Myocyte (in vitro differentiated cells): Measurements from ENCODE around the gene ADGRB3. TPM values are rescaled to one million over a fixed set of nuclear protein-coding genes. Genes with fewer than 3 reads are reported as not detected.
"Not testable (repeated sequence)": the region's sequence is repeated elsewhere in the genome, so short reads cannot be mapped to it uniquely, and the experiment has no call there.

ENCODE experiments used
- DNase-seq: peaks from one replicate; pipeline ENCODE4 v3.0.0-alpha.2; 2012; ENCODE audit warnings: low read depth
- total RNA-seq: library from RNA; depleted of rRNA; stranded (reverse); fragments of >200 nt; gene quantifications from 2 replicates; pipeline ENCODE4 v1.2.3, GENCODE V29; 2014

Gene ADGRB3
- total RNA-seq, 1 donor from 2014 or later, result 0.13 TPM

- no peak for DNase-seq
These were observed 585.3 kb downstream of the ADGRB3 start for GRCh38 chr6:69220375-69220774.

- DNase-seq, result no peak
These were observed 596.9 kb downstream of the ADGRB3 start for GRCh38 chr6:69232008-69232407.

- no peak for DNase-seq
These were observed 597.4 kb downstream of the ADGRB3 start for GRCh38 chr6:69232496-69232895.

- DNase-seq, result peak; percentile 77
These were observed 597.9 kb downstream of the ADGRB3 start for GRCh38 chr6:69232911-69233448.

GRCh38 chr6:69238067-69238466 lies 603.0 kb downstream of the ADGRB3 start:
- DNase-seq, result no peak

- no peak for DNase-seq
These were observed 611.9 kb downstream of the ADGRB3 start for GRCh38 chr6:69246983-69247382.

GRCh38 chr6:69261010-69261409 lies 625.9 kb downstream of the ADGRB3 start:
- DNase-seq, result no peak

GRCh38 chr6:69263297-69263696 lies 628.2 kb downstream of the ADGRB3 start:
- no peak for DNase-seq

- DNase-seq, result no peak
These were observed 630.0 kb downstream of the ADGRB3 start for GRCh38 chr6:69265090-69265489.

- no peak for DNase-seq
These were observed 630.6 kb downstream of the ADGRB3 start for GRCh38 chr6:69265706-69266105.

- DNase-seq, result no peak
These were observed 641.1 kb downstream of the ADGRB3 start for GRCh38 chr6:69276204-69276603.

GRCh38 chr6:69279805-69280204 lies 644.7 kb downstream of the ADGRB3 start:
- DNase-seq, result peak; percentile 63

- DNase-seq, result no peak
These were observed 645.8 kb downstream of the ADGRB3 start for GRCh38 chr6:69280858-69281257.

- DNase-seq, result no peak
These were observed 649.2 kb downstream of the ADGRB3 start for GRCh38 chr6:69284176-69284730.

GRCh38 chr6:69285054-69285453 lies 650.0 kb downstream of the ADGRB3 start:
- DNase-seq, result no peak

GRCh38 chr6:69286331-69286730 lies 651.2 kb downstream of the ADGRB3 start:
- no peak for DNase-seq

GRCh38 chr6:69288198-69288597 lies 653.1 kb downstream of the ADGRB3 start:
- DNase-seq, result not testable (repeated sequence)

- DNase-seq, result no peak
These were observed 654.8 kb downstream of the ADGRB3 start for GRCh38 chr6:69289689-69290495.

GRCh38 chr6:69293471-69293870 lies 658.4 kb downstream of the ADGRB3 start:
- no peak for DNase-seq

GRCh38 chr6:69294407-69294806 lies 659.3 kb downstream of the ADGRB3 start:
- DNase-seq, result no peak

- DNase-seq, result no peak
These were observed 659.8 kb downstream of the ADGRB3 start for GRCh38 chr6:69294862-69295261.

- DNase-seq, result no peak
These were observed 668.3 kb downstream of the ADGRB3 start for GRCh38 chr6:69303382-69303781.

GRCh38 chr6:69305456-69305855 lies 670.4 kb downstream of the ADGRB3 start:
- DNase-seq, result no peak
